ENCODE measurements around the gene JAGN1.
"Not testable (repeated sequence)": the region's sequence is repeated elsewhere in the genome, so short reads cannot be mapped to it uniquely, and the experiment has no call there.

The JAGN1 gene

GRCh38 chr3:9867106-9867505 lies 23.3 kb upstream of the JAGN1 start:
- no peak overlapping the region for H3K4me3 ChIP-seq (ENCODE audit: low read depth, low read length)
- no peak for TF ChIP-seq MYC (IDR thresholded peaks at IDR 0.05; ENCODE audit: low read depth, low read length)
- DNase-seq (ENCODE audit: low read depth), result no peak

GRCh38 chr3:9869955-9870354 lies 20.5 kb upstream of the JAGN1 start:
- TF ChIP-seq MAX (IDR thresholded peaks at IDR 0.05; ENCODE audit: low read depth, low read length) (no peak), CTCF (IDR thresholded peaks at IDR 0.05; ENCODE audit: low read depth, low read length) (no peak), MYC (IDR thresholded peaks at IDR 0.05; ENCODE audit: low read depth, low read length) (no peak), POLR2A (IDR thresholded peaks at IDR 0.05; ENCODE audit: extremely low read depth, insufficient read length) (no peak)
- H3K4me3 ChIP-seq (ENCODE audit: low read depth, low read length), result no peak overlapping the region
- DNase-seq (ENCODE audit: low read depth), result no peak

- TF ChIP-seq MYC (IDR thresholded peaks at IDR 0.05; ENCODE audit: low read depth, low read length) (no peak), POLR2A (IDR thresholded peaks at IDR 0.05; ENCODE audit: extremely low read depth, insufficient read length) (no peak), CTCF (IDR thresholded peaks at IDR 0.05; ENCODE audit: low read depth, low read length) (no peak), MAX (IDR thresholded peaks at IDR 0.05; ENCODE audit: low read depth, low read length) (no peak)
- no peak for DNase-seq (ENCODE audit: low read depth)
- H3K4me3 ChIP-seq (ENCODE audit: low read depth, low read length), result no peak overlapping the region
These were observed 19.4 kb upstream of the JAGN1 start for GRCh38 chr3:9870978-9871377.

- DNase-seq (ENCODE audit: low read depth); H3K4me3 ChIP-seq (ENCODE audit: low read depth, low read length): not testable (repeated sequence)
These were observed 18.3 kb upstream of the JAGN1 start for GRCh38 chr3:9872067-9872466.

DNA sequence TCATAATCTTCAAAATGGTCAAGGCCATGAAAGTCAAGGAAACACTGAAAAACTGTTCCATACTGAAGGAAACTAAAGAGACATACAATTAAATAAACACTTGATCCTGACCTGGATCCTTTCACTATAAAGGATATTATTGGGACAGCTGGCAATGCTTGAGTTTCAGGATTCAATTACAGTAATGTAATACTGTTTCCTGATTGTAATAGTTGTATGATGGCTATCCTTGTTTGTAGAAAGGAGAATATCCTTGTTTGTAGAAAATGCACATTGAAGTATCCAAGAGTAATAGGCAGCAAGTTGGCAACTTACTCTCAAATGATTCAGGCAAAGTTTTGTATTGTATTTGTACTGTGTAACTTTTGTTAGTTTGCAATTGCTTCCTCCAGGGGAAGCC lies 15.0 kb upstream of the JAGN1 start:
- no peak overlapping the region for H3K4me3 ChIP-seq (ENCODE audit: low read depth, low read length)
- DNase-seq (ENCODE audit: low read depth), result no peak
- TF ChIP-seq MAX (IDR thresholded peaks at IDR 0.05; ENCODE audit: low read depth, low read length) (no peak), POLR2A (IDR thresholded peaks at IDR 0.05; ENCODE audit: extremely low read depth, insufficient read length) (no peak), CTCF (IDR thresholded peaks at IDR 0.05; ENCODE audit: low read depth, low read length) (no peak), MYC (IDR thresholded peaks at IDR 0.05; ENCODE audit: low read depth, low read length) (no peak)

- not testable (repeated sequence) for H3K4me3 ChIP-seq (ENCODE audit: low read depth, low read length); DNase-seq (ENCODE audit: low read depth)
These were observed 14.2 kb upstream of the JAGN1 start for GRCh38 chr3:9876255-9876654.

GRCh38 chr3:9876991-9877390 lies 13.4 kb upstream of the JAGN1 start:
- TF ChIP-seq POLR2A (IDR thresholded peaks at IDR 0.05; ENCODE audit: extremely low read depth, insufficient read length) (no peak), CTCF (IDR thresholded peaks at IDR 0.05; ENCODE audit: low read depth, low read length) (no peak), MYC (IDR thresholded peaks at IDR 0.05; ENCODE audit: low read depth, low read length) (no peak), MAX (IDR thresholded peaks at IDR 0.05; ENCODE audit: low read depth, low read length) (no peak)
- DNase-seq (ENCODE audit: low read depth), result no peak
- H3K4me3 ChIP-seq (ENCODE audit: low read depth, low read length), result no peak overlapping the region

GRCh38 chr3:9878700-9879099 lies 11.7 kb upstream of the JAGN1 start:
- no peak for DNase-seq (ENCODE audit: low read depth)
- no peak overlapping the region for H3K4me3 ChIP-seq (ENCODE audit: low read depth, low read length)
- TF ChIP-seq MAX (IDR thresholded peaks at IDR 0.05; ENCODE audit: low read depth, low read length) (no peak), MYC (IDR thresholded peaks at IDR 0.05; ENCODE audit: low read depth, low read length) (no peak), POLR2A (IDR thresholded peaks at IDR 0.05; ENCODE audit: extremely low read depth, insufficient read length) (no peak), CTCF (IDR thresholded peaks at IDR 0.05; ENCODE audit: low read depth, low read length) (no peak)

Measured in NB4 (cell line).